Endothelial cell of umbilical vein (primary cell): ENCODE data around the gene EED. TPM values are rescaled to one million over a fixed set of nuclear protein-coding genes. Genes with fewer than 3 reads are reported as not detected.
A peak's percentile ranks its signal among the peaks of the same experiment; 100 is the strongest.

Experiments
- BruUV-seq: library from RNA; stranded (reverse); fragments of 400-500 nt; replicated peaks from 2 replicates; lab custom pipeline; 2021; lab: Mats Ljungman, UMichigan
- CTCF ChIA-PET: fragments of 300-600, 350-600 bp; sonication (Branson Sonifier 250); formaldehyde crosslinking; loops from one replicate; lab custom pipeline; 2021; ENCODE audit warnings: antibody characterized with exemption, inconsistent platforms; lab: Charles Lee
- POLR2A ChIA-PET: fragments of 300-600, 350-600 bp; sonication (Branson Sonifier 250); formaldehyde crosslinking; loops from one replicate; lab custom pipeline; 2021; ENCODE audit warnings: antibody characterized with exemption, inconsistent platforms; lab: Charles Lee
- DNase-seq: peaks from one replicate; pipeline ENCODE4 v3.0.0-alpha.2; 2011; ENCODE audit warnings: low read depth, low spot score
- FAIRE-seq: peaks from 2 replicates; lab custom pipeline; 2011; peaks lifted over from hg19 to GRCh38; lab: Jason Lieb, UNC
- H2AFZ ChIP-seq: 2 replicates; pipeline ENCODE4 v1.6.0; 2012; ENCODE audit warnings: low read depth, low read length, control low read depth, inconsistent platforms
- H3K27ac ChIP-seq: 2 replicates; pipeline ENCODE4 v1.5.1; 2011; ENCODE audit warnings: low read depth, mild to moderate bottlenecking, control low read depth, low read length, moderate library complexity; ENCODE audit not compliant: insufficient read depth
- H3K27me3 ChIP-seq, 2 experiments: 2 replicates each; pipeline versions ENCODE4 v1.6.0 to v1.6.1; 2011; ENCODE audit warnings: low read length in 2 of 2, mixed read lengths in 1 of 2; ENCODE audit not compliant: control insufficient read depth in 2 of 2, insufficient read depth in 2 of 2
- H3K36me3 ChIP-seq, 2 experiments: 2 replicates in 1 of 2; 3 replicates in 1 of 2; pipeline ENCODE4 v1.5.1; 2011; ENCODE audit warnings: low read length in 2 of 2, mild to moderate bottlenecking in 1 of 2, moderate library complexity in 1 of 2; ENCODE audit not compliant: control insufficient read depth in 2 of 2, insufficient read depth in 2 of 2; ENCODE audit errors: extremely low read depth in 1 of 2
- H3K4me1 ChIP-seq: 3 replicates; pipeline ENCODE4 v1.5.1; 2011; ENCODE audit warnings: mild to moderate bottlenecking, low read length; ENCODE audit not compliant: control insufficient read depth, insufficient read depth; ENCODE audit errors: extremely low read depth
- H3K4me2 ChIP-seq: 2 replicates; pipeline ENCODE4 v1.6.1; 2011; ENCODE audit warnings: low read length, control low read depth, mixed read lengths; ENCODE audit not compliant: insufficient read depth
- H3K4me3 ChIP-seq, 3 experiments: fragments of 200-600 bp in 1 of 3; sonication (generic), shearing (Covaris generic) in 1 of 3; replicated peaks in 1 of 3; 2 replicates each; pipeline ENCODE4 v1.5.1; 2011 to 2016; ENCODE audit warnings: control low read depth in 3 of 3, low read length in 3 of 3, mild to moderate bottlenecking in 2 of 3, inconsistent platforms in 1 of 3, low read depth in 1 of 3, moderate library complexity in 1 of 3; ENCODE audit not compliant: insufficient read depth in 1 of 3
- H3K79me2 ChIP-seq: 2 replicates; pipeline ENCODE4 v1.6.0; 2012; ENCODE audit warnings: low read length, inconsistent platforms; ENCODE audit not compliant: control insufficient read depth, insufficient read depth
- H3K9ac ChIP-seq: replicated peaks from 2 replicates; pipeline ENCODE3; 2011; ENCODE audit warnings: low read length, control low read depth; ENCODE audit not compliant: insufficient read depth; ENCODE audit errors: extremely low read depth
- H3K9me1 ChIP-seq: replicated peaks from 3 replicates; pipeline ENCODE4 v1.6.0; 2011; ENCODE audit warnings: mild to moderate bottlenecking, low read length; ENCODE audit not compliant: control insufficient read depth, insufficient read depth; ENCODE audit errors: extremely low read depth
- H3K9me3 ChIP-seq: replicated peaks from 2 replicates; pipeline ENCODE4 v1.5.1; 2012; ENCODE audit warnings: low read length, inconsistent platforms; ENCODE audit not compliant: control insufficient read depth, insufficient read depth
- H4K20me1 ChIP-seq: replicated peaks from 2 replicates; pipeline ENCODE3; 2011; ENCODE audit warnings: mild to moderate bottlenecking, low read length; ENCODE audit not compliant: control insufficient read depth, insufficient read depth; ENCODE audit errors: extremely low read depth
- CTCF ChIP-seq, 2 donors: IDR thresholded peaks; 1 replicate in 1 of 2; 2 replicates in 1 of 2; pipeline ENCODE4 v1.5.1; 2011; ENCODE audit warnings: low read length in 2 of 2, mild to moderate bottlenecking in 2 of 2, moderate library complexity in 2 of 2, control low read depth in 1 of 2, inconsistent platforms in 1 of 2, low read depth in 1 of 2; ENCODE audit not compliant: insufficient read depth in 1 of 2; ENCODE audit errors: extremely low read depth in 1 of 2
- EZH2 ChIP-seq: IDR thresholded peaks from 2 replicates; pipeline ENCODE4 v1.6.1; 2012; ENCODE audit warnings: borderline replicate concordance, low read depth, mild to moderate bottlenecking, moderate library complexity, low read length, inconsistent platforms; ENCODE audit not compliant: severe bottlenecking
- FOS ChIP-seq: IDR thresholded peaks from 2 replicates; pipeline ENCODE4 v1.6.1; 2011; ENCODE audit warnings: mild to moderate bottlenecking, low read length, moderate library complexity, borderline replicate concordance; ENCODE audit not compliant: insufficient read depth
- JUN ChIP-seq: IDR thresholded peaks from 2 replicates; pipeline ENCODE4 v1.6.1; 2011; ENCODE audit warnings: borderline replicate concordance, low read depth; ENCODE audit not compliant: insufficient read length, insufficient read depth
- POLR2A ChIP-seq: IDR thresholded peaks from 2 replicates; pipeline ENCODE4 v1.6.1; 2012; ENCODE audit warnings: low read depth, mild to moderate bottlenecking, control low read depth, low read length
- POLR2AphosphoS5 ChIP-seq: IDR thresholded peaks from 2 replicates; pipeline ENCODE4 v1.6.1; 2012; ENCODE audit warnings: low read depth, mild to moderate bottlenecking, control low read depth, low read length, moderate library complexity; ENCODE audit not compliant: insufficient read depth
- dilution Hi-C: fragments of 300-500 bp; cut with MboI; formaldehyde crosslinking; loops from one replicate; pipeline ENCODE4 v1.15.0; 2019; ENCODE audit warnings: low sequenced_read_pairs; ENCODE audit not compliant: extremely low pct_ligation_motif_present
- intact Hi-C: fragments of 100-400 bp; cut with micrococcal nuclease; formaldehyde crosslinking; loops from one replicate; pipeline ENCODE4 v1.10.0; 2022
- polyA plus RNA-seq, 4 experiments: library from polyadenylated mRNA; depleted of rRNA in 3 of 4; stranded (reverse) in 3 of 4; unstranded in 1 of 4; fragments of >200 nt; gene quantifications; 2 replicates each; pipeline versions ENCODE4 v1.2.1 to v1.2.3, GENCODE V29; 2011 to 2012; ENCODE audit warnings: missing spikeins in 1 of 4
- total RNA-seq: library from RNA; stranded (reverse); gene quantifications from 2 replicates; pipeline ENCODE4 v1.2.3, GENCODE V29; 2021

EED gene
- total and polyA plus RNA-seq, 2 donors (not counting 3 experiments of a cell fraction or from before 2014, with no cell fraction given): 9.4 to 21.8 TPM

- no peak overlapping the region for H3K4me3 ChIP-seq
- ChIA-PET CTCF (interaction anchor here (0.8 to 0.9 kb wide), 2 partner anchors 21 to 228 kb away, joined by 3 read pairs; no protein-coding TSS in a partner anchor), POLR2A (no interaction called here)
- H3K4me2 ChIP-seq: no peak overlapping the region
- H3K4me1 ChIP-seq: no peaks in the 10 kb centered on the region
- no peaks in the 10 kb centered on the region for H3K36me3 ChIP-seq
- dilution Hi-C loops (no loop called here), intact Hi-C loops (no loop called here)
- H3K79me2 ChIP-seq: peaks cover 25% of the 10 kb centered on the region
- H3K9me3 ChIP-seq: no peaks in the 10 kb centered on the region
- no peak overlapping the region for H2AFZ ChIP-seq
- no peak overlapping the region for H3K27ac ChIP-seq
- FAIRE-seq: no peak
- H4K20me1 ChIP-seq: no peaks in the 10 kb centered on the region
- H3K9ac ChIP-seq: no peak overlapping the region
- BruUV-seq: no TSS peak
- H3K27me3 ChIP-seq: no peaks in the 10 kb centered on the region
- DNase-seq: no peak
- TF ChIP-seq JUN: no peak
- no peak for TF ChIP-seq EZH2
- no peak for TF ChIP-seq FOS
- TF ChIP-seq CTCF (IDR thresholded peaks at IDR 0.05; ENCODE audit: extremely low read depth in 1 of 2, insufficient read depth in 1 of 2, low read depth in 1 of 2, low read length in 2 of 2): no peak
- TF ChIP-seq POLR2AphosphoS5: no peak
- H3K9me1 ChIP-seq: no peaks in the 10 kb centered on the region
Measured at GRCh38 chr11:86269645-86270044, 25.1 kb downstream of the EED start.

DNA sequence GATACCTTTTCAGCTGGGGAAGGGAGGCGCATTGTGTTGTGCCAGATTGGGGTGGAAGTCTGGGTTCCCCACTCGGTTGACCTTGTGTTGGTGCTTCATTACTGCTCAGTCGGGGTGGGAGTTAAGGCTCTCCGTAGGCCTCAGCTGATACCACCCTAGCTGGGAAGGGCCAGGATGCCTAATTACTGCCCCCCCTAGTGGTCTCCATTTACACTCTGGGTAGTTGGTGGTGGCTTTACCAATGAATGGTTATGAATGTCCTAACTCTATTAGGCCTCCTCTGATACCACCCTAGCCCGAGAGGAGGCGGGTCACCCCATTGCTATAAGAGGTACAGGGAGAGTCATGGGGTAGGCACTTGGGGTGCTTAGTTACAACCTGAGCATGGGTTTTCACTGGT, 29.9 kb downstream of the EED start:
- H3K4me1 ChIP-seq: no peaks in the 10 kb centered on the region
- no TSS peak for BruUV-seq
- intact Hi-C loops: no loop called here
- H3K27ac ChIP-seq: no peak overlapping the region
- ChIA-PET POLR2A (no interaction called here), CTCF (interaction anchor here (0.7 to 1.4 kb wide), 3 partner anchors 9 to 420 kb away, joined by 3 to 6 read pairs (median 4); partner anchors contain the start of gene CCDC83)
- FAIRE-seq (no peak), DNase-seq (no peak)
- dilution Hi-C loops: no loop called here
- no peaks in the 10 kb centered on the region for H3K9me3 ChIP-seq
- no peak overlapping the region for H3K4me3 ChIP-seq
- TF ChIP-seq POLR2A (no peak), CTCF (IDR thresholded peaks at IDR 0.05; ENCODE audit: extremely low read depth in 1 of 2, insufficient read depth in 1 of 2, low read depth in 1 of 2, low read length in 2 of 2) (peak in 1 of 2 donors; percentile 23), JUN (no peak)
- H2AFZ ChIP-seq: no peak overlapping the region
- H3K9me1 ChIP-seq: no peaks in the 10 kb centered on the region
- peaks cover 26% of the 10 kb centered on the region for H3K79me2 ChIP-seq
- H4K20me1 ChIP-seq: peaks cover 2% of the 10 kb centered on the region
- H3K27me3 ChIP-seq: no peaks in the 10 kb centered on the region
- no peak overlapping the region for H3K9ac ChIP-seq
- peaks cover 0 to 6% of the 10 kb centered on the region in 2 experiments for H3K36me3 ChIP-seq
- no peak overlapping the region for H3K4me2 ChIP-seq
